ENCODE data around the gene ATP6V0B. TPM values are rescaled to one million over a fixed set of nuclear protein-coding genes. Genes with fewer than 3 reads are reported as not detected.

Gene ATP6V0B
- total and polyA plus RNA-seq, 8 donors, result 56.5 to 239 (median 66.1) TPM

- ATAC-seq (no peak), DNase-seq (no peak)
- H3K4me3 ChIP-seq, result peak overlapping the region; percentile 87 to 98
- H3K9me3 ChIP-seq, result no peaks in the 10 kb centered on the region
- no peaks in the 10 kb centered on the region for H3K27me3 ChIP-seq
- H3K4me1 ChIP-seq, result peaks cover 34 to 60% of the 10 kb centered on the region in 2 donors
- H3K27ac ChIP-seq, result peak overlapping the region; percentile 90 to 99
- H3K36me3 ChIP-seq, result peaks cover 5 to 38% of the 10 kb centered on the region in 2 donors
- no peak for TF ChIP-seq CTCF (IDR thresholded peaks at IDR 0.05)
- intact Hi-C loops (cut with DNase I), result no loop called here
These were observed 748 bp upstream of the ATP6V0B start for GRCh38 chr1:43973981-43974442.

- Histone ChIP-seq H3K36me3 (peaks cover 5 to 38% of the 10 kb centered on the region in 2 donors), H3K27ac (peak overlapping the region; percentile 90 to 99), H3K27me3 (no peaks in the 10 kb centered on the region), H3K4me3 (peak overlapping the region; percentile 87 to 98), H3K4me1 (peaks cover 36 to 68% of the 10 kb centered on the region in 2 donors), H3K9me3 (no peaks in the 10 kb centered on the region)
- intact Hi-C loops (cut with DNase I), result no loop called here
- no peak for TF ChIP-seq CTCF (IDR thresholded peaks at IDR 0.05)
- DNase-seq (peak in 3 of 4 donors; percentile 53 to 94 (median 90)), ATAC-seq (peak; percentile 64)
These were observed 645 bp downstream of the ATP6V0B start for GRCh38 chr1:43975249-43975961.

- no peak for TF ChIP-seq CTCF (IDR thresholded peaks at IDR 0.05)
- ATAC-seq, result no peak
- Histone ChIP-seq H3K4me1 (peaks cover 36 to 68% of the 10 kb centered on the region in 2 donors), H3K27me3 (no peaks in the 10 kb centered on the region), H3K27ac (peak overlapping the region in 1 of 2 donors; percentile 99), H3K36me3 (peaks cover 5 to 38% of the 10 kb centered on the region in 2 donors), H3K4me3 (peak overlapping the region; percentile 87 to 98), H3K9me3 (no peaks in the 10 kb centered on the region)
- intact Hi-C loops (cut with DNase I), result no loop called here
- DNase-seq, result no peak
These were observed 1.3 kb downstream of the ATP6V0B start for GRCh38 chr1:43976045-43976444.

- peak overlapping the region in 1 of 2 donors; percentile 87 for H3K4me3 ChIP-seq
- DNase-seq, result no peak
- intact Hi-C loops (cut with DNase I), result no loop called here
These were observed 2.1 kb downstream of the ATP6V0B start for GRCh38 chr1:43976890-43977289.

More at GRCh38 chr1:43976890-43977289, 2.1 kb downstream of the ATP6V0B start:
- Histone ChIP-seq H3K27ac (no peak overlapping the region), H3K4me1 (peaks cover 36 to 69% of the 10 kb centered on the region in 2 donors), H3K36me3 (peaks cover 5 to 38% of the 10 kb centered on the region in 2 donors), H3K27me3 (no peaks in the 10 kb centered on the region), H3K9me3 (no peaks in the 10 kb centered on the region)
- ATAC-seq, result no peak
- no peak for TF ChIP-seq CTCF (IDR thresholded peaks at IDR 0.05)
